ENCODE data around the gene NODAL.

- no peak for TF ChIP-seq TAF1 (IDR thresholded peaks at IDR 0.05; ENCODE audit: low read depth, low read length)
- no peak for TF ChIP-seq POU2F2 (IDR thresholded peaks at IDR 0.05; ENCODE audit: low read depth, low read length)
- no peak for TF ChIP-seq POLR2A (IDR thresholded peaks at IDR 0.05; ENCODE audit: low read depth, low read length)
- TF ChIP-seq PAX5 (IDR thresholded peaks at IDR 0.05; ENCODE audit: insufficient read depth, low read length, severe bottlenecking) = no peak
- TF ChIP-seq POLR2AphosphoS5 (IDR thresholded peaks at IDR 0.05; ENCODE audit: low read depth, low read length) = no peak
These were observed 17.0 kb upstream of the NODAL start for GRCh38 chr10:70458329-70459060.

Measured in GM12891 (cell line).